HEK293T (cell line): Measurements from ENCODE around the gene HEG1.

Experiments
- CTCF ChIA-PET: fragments of 350-600 bp; formaldehyde crosslinking; extraction: SDS; loops from one replicate; lab custom pipeline; 2021; ENCODE audit warnings: antibody characterized with exemption, inconsistent platforms; lab: Yijun Ruan, JAX
- POLR2A ChIA-PET: fragments of 350-600 bp; formaldehyde crosslinking; extraction: SDS; loops from one replicate; lab custom pipeline; 2020; ENCODE audit warnings: antibody characterized with exemption, inconsistent platforms; lab: Yijun Ruan, JAX
- DNase-seq: peaks from one replicate; pipeline ENCODE4 v3.0.0; 2012; ENCODE audit warnings: mixed read lengths; ENCODE audit errors: extremely low spot score
- ARNT ChIP-seq: fragments of 450-650 bp; IDR thresholded peaks from 2 replicates; pipeline ENCODE4 v1.6.1; 2017; ENCODE audit warnings: mild to moderate bottlenecking
- BHLHE40 ChIP-seq: fragments of 450-650 bp; IDR thresholded peaks from 2 replicates; pipeline ENCODE4 v1.6.1; 2016; ENCODE audit warnings: mild to moderate bottlenecking, moderate library complexity, borderline replicate concordance
- CTBP1 ChIP-seq: fragments of 450-650 bp; IDR thresholded peaks from 2 replicates; pipeline ENCODE4 v1.6.1; 2016; ENCODE audit warnings: borderline replicate concordance
- ELF4 ChIP-seq: fragments of 450-650 bp; IDR thresholded peaks from 2 replicates; pipeline ENCODE4 v1.6.1; 2017; ENCODE audit warnings: antibody characterized with exemption
- FOXA1 ChIP-seq: fragments of 450-650 bp; IDR thresholded peaks from 2 replicates; pipeline ENCODE4 v1.6.1; 2016; ENCODE audit warnings: mild to moderate bottlenecking
- FOXK2 ChIP-seq: fragments of 450-650 bp; IDR thresholded peaks from 2 replicates; pipeline ENCODE4 v1.6.1; 2016; ENCODE audit warnings: mild to moderate bottlenecking
- FOXM1 ChIP-seq: fragments of 450-650 bp; IDR thresholded peaks from 2 replicates; pipeline ENCODE4 v1.6.1; 2017; ENCODE audit warnings: mild to moderate bottlenecking, borderline replicate concordance
- HDGF ChIP-seq: fragments of 450-650 bp; IDR thresholded peaks from 2 replicates; pipeline ENCODE4 v1.6.1; 2017; ENCODE audit warnings: antibody characterized with exemption, borderline replicate concordance
- L3MBTL2 ChIP-seq: fragments of 450-650 bp; conservative IDR thresholded peaks from 2 replicates; pipeline ENCODE4 v1.6.1; 2016; ENCODE audit warnings: mild to moderate bottlenecking
- LEF1 ChIP-seq: fragments of 450-650 bp; IDR thresholded peaks from 2 replicates; pipeline ENCODE4 v1.6.1; 2017; ENCODE audit warnings: mild to moderate bottlenecking, borderline replicate concordance
- NFRKB ChIP-seq: fragments of 450-650 bp; IDR thresholded peaks from 2 replicates; pipeline ENCODE4 v1.6.1; 2016; ENCODE audit warnings: mild to moderate bottlenecking, moderate library complexity
- PKNOX1 ChIP-seq: fragments of 450-650 bp; IDR thresholded peaks from 2 replicates; pipeline ENCODE4 v1.6.1; 2016
- SP1 ChIP-seq: fragments of 450-650 bp; IDR thresholded peaks from 2 replicates; pipeline ENCODE4 v1.6.1; 2017
- SUZ12 ChIP-seq: fragments of 450-650 bp; IDR thresholded peaks from 2 replicates; pipeline ENCODE4 v1.6.1; 2016; ENCODE audit warnings: mild to moderate bottlenecking
- TARDBP ChIP-seq: fragments of 450-650 bp; IDR thresholded peaks from 2 replicates; pipeline ENCODE4 v1.6.1; 2016
- ZNF384 ChIP-seq: fragments of 450-650 bp; IDR thresholded peaks from 2 replicates; pipeline ENCODE4 v1.6.1; 2016

Gene HEG1

GRCh38 chr3:125079675-125080045 is 23.9 kb upstream of the HEG1 start:
- DNase-seq: no peak
- ChIA-PET CTCF (no interaction called here), POLR2A (interaction anchor here (0.6 kb wide), 1 partner anchor 22 kb away, joined by 3 read pairs; no protein-coding TSS in a partner anchor)
- TF ChIP-seq ZNF384 (no peak), FOXM1 (no peak), FOXK2 (no peak), LEF1 (no peak), SUZ12 (no peak), SP1 (no peak), CTBP1 (no peak), TARDBP (no peak), L3MBTL2 (no peak), BHLHE40 (no peak), PKNOX1 (no peak), HDGF (no peak), ELF4 (no peak), FOXA1 (no peak), NFRKB (no peak)

- ChIA-PET CTCF (no interaction called here), POLR2A (no interaction called here)
Observed at GRCh38 chr3:125078951-125079674, 23.3 kb upstream of the HEG1 start.

GRCh38 chr3:125077864-125078263 is 22.1 kb upstream of the HEG1 start:
- TF ChIP-seq FOXA1 (no peak), ZNF384 (no peak), BHLHE40 (no peak), PKNOX1 (no peak)
- POLR2A ChIA-PET: no interaction called here
- DNase-seq: no peak
- CTCF ChIA-PET: no interaction called here

More at GRCh38 chr3:125078951-125079674, 23.3 kb upstream of the HEG1 start:
- TF ChIP-seq PKNOX1: no peak
- no peak for TF ChIP-seq HDGF
- no peak for TF ChIP-seq ARNT
- no peak for TF ChIP-seq FOXM1
- TF ChIP-seq CTBP1: no peak
- no peak for TF ChIP-seq BHLHE40
- TF ChIP-seq SP1: no peak
- TF ChIP-seq FOXK2: no peak
- no peak for TF ChIP-seq NFRKB
- no peak for TF ChIP-seq ELF4
- TF ChIP-seq TARDBP: no peak
- no peak for TF ChIP-seq LEF1
- no peak for TF ChIP-seq FOXA1
- DNase-seq: no peak

GRCh38 chr3:125076464-125076863 is 20.7 kb upstream of the HEG1 start:
- ChIA-PET POLR2A (no interaction called here), CTCF (no interaction called here)
- no peak for DNase-seq
- TF ChIP-seq FOXK2 (no peak), L3MBTL2 (no peak), LEF1 (no peak)

GRCh38 chr3:125075738-125076137 is 19.9 kb upstream of the HEG1 start:
- DNase-seq: no peak
- TF ChIP-seq PKNOX1 (no peak), L3MBTL2 (no peak), ZNF384 (no peak)
- CTCF ChIA-PET: interaction anchor here (0.8 kb wide), 1 partner anchor 53 kb away, joined by 3 read pairs; no protein-coding TSS in a partner anchor
- POLR2A ChIA-PET: no interaction called here

- ChIA-PET POLR2A (no interaction called here), CTCF (no interaction called here)
- no peak for DNase-seq
Observed at GRCh38 chr3:125073390-125073905, 17.7 kb upstream of the HEG1 start.

More at GRCh38 chr3:125073390-125073905, 17.7 kb upstream of the HEG1 start:
- TF ChIP-seq NFRKB: no peak
- TF ChIP-seq TARDBP: no peak
- no peak for TF ChIP-seq SUZ12
- TF ChIP-seq SP1: no peak
- TF ChIP-seq PKNOX1: no peak
- TF ChIP-seq LEF1: no peak
- TF ChIP-seq BHLHE40: no peak
- no peak for TF ChIP-seq ZNF384
- TF ChIP-seq CTBP1: no peak
- TF ChIP-seq FOXK2: no peak
